Endothelial cell of umbilical vein (primary cell): ENCODE results near the gene SOHLH1.

Source experiments
- CTCF ChIP-seq, 2 donors: IDR thresholded peaks; 1 replicate in 1 of 2; 2 replicates in 1 of 2; pipeline ENCODE4 v1.5.1; 2011; ENCODE audit warnings: low read length in 2 of 2, mild to moderate bottlenecking in 2 of 2, moderate library complexity in 2 of 2, control low read depth in 1 of 2, inconsistent platforms in 1 of 2, low read depth in 1 of 2; ENCODE audit not compliant: insufficient read depth in 1 of 2; ENCODE audit errors: extremely low read depth in 1 of 2
- MYC ChIP-seq: IDR thresholded peaks from one replicate; pipeline ENCODE4 v1.6.1; 2011; ENCODE audit warnings: mild to moderate bottlenecking, low read depth, low read length
- POLR2A ChIP-seq: IDR thresholded peaks from 2 replicates; pipeline ENCODE4 v1.6.1; 2012; ENCODE audit warnings: low read depth, mild to moderate bottlenecking, control low read depth, low read length

GRCh38 chr9:135698767-135699166 is 514 bp downstream of the SOHLH1 start:
- no peak for TF ChIP-seq POLR2A
- no peak for TF ChIP-seq CTCF (IDR thresholded peaks at IDR 0.05; ENCODE audit: extremely low read depth in 1 of 2, insufficient read depth in 1 of 2, low read depth in 1 of 2, low read length in 2 of 2)
- TF ChIP-seq MYC = no peak
